HCT116 (cell line): ENCODE results near the gene PYY. TPM values are rescaled to one million over a fixed set of nuclear protein-coding genes. Genes with fewer than 3 reads are reported as not detected.

Experiments
- ATAC-seq: fragments of 200-7000 bp; cut with Tn5 transposase; 2 replicates; pipeline ENCODE4 v1.9.1; 2020; ENCODE audit warnings: mild to moderate bottlenecking, moderate library complexity
- BruUV-seq: library from RNA; stranded (reverse); fragments of 400-500 nt; replicated peaks from 2 replicates; lab custom pipeline; 2021; lab: Mats Ljungman, UMichigan
- CTCF ChIA-PET: fragments of 300-600 bp; sonication (Branson Sonifier 250); formaldehyde crosslinking; loops from one replicate; lab custom pipeline; 2021; ENCODE audit warnings: antibody characterized with exemption; lab: Charles Lee
- POLR2A ChIA-PET: fragments of 300-600, 350-600 bp; sonication (Branson Sonifier 250); formaldehyde crosslinking; loops from one replicate; lab custom pipeline; 2021; ENCODE audit warnings: antibody characterized with exemption; lab: Charles Lee
- RAD21 ChIA-PET, 2 experiments: fragments of 300-600 bp; sonication (Branson Sonifier 250); formaldehyde crosslinking; loops; one replicate each; lab custom pipeline; 2023; ENCODE audit warnings: low total read pairs in 2 of 2; ENCODE audit not compliant: uncharacterized antibody in 2 of 2, unreplicated experiment in 2 of 2, low non-redundant PET in 1 of 2; lab: Charles Lee
- DNase-seq: peaks from one replicate; pipeline ENCODE4 v3.0.0-alpha.2; 2010; ENCODE audit warnings: low read depth, low spot score
- H2AFZ ChIP-seq: fragments of 200-600 bp; shearing (Covaris generic), sonication (generic); 2 replicates; pipeline ENCODE4 v1.6.1; 2017; ENCODE audit warnings: low read depth, mixed run types, mixed read lengths, antibody characterized with exemption, low read length; ENCODE audit not compliant: poor library complexity, severe bottlenecking
- H3K27ac ChIP-seq: 2 replicates; pipeline ENCODE4 v1.5.1; 2012; ENCODE audit warnings: low read depth, low read length
- H3K27me3 ChIP-seq: fragments of 200-600 bp; sonication (generic); 2 replicates; pipeline ENCODE4 v1.6.1; 2016; ENCODE audit warnings: mixed run types, low read length, mixed read lengths; ENCODE audit not compliant: insufficient read depth
- H3K36me3 ChIP-seq, 2 experiments: fragments of 200-500 bp in 1 of 2; fragments of 200-600 bp in 1 of 2; sonication (Bioruptor generic) in 1 of 2; sonication (generic) in 1 of 2; 2 replicates each; pipeline versions ENCODE4 v1.5.1 to v1.6.1; 2014 to 2016; ENCODE audit warnings: low read length in 2 of 2, inconsistent platforms in 1 of 2, mixed read lengths in 1 of 2, mixed run types in 1 of 2; ENCODE audit not compliant: insufficient read depth in 2 of 2, control insufficient read depth in 1 of 2
- H3K4me1 ChIP-seq, 2 experiments: fragments of 200-600 bp in 1 of 2; sonication (generic) in 1 of 2; 2 replicates each; pipeline versions ENCODE4 v1.5.1 to v1.6.1; 2012 to 2017; ENCODE audit warnings: low read length in 2 of 2, inconsistent platforms in 1 of 2, mild to moderate bottlenecking in 1 of 2, mixed read lengths in 1 of 2, mixed run types in 1 of 2, moderate library complexity in 1 of 2; ENCODE audit not compliant: insufficient read depth in 2 of 2, control insufficient read depth in 1 of 2
- H3K4me2 ChIP-seq: fragments of 200-600 bp; sonication (generic); 2 replicates; pipeline ENCODE4 v1.6.1; 2017; ENCODE audit warnings: mixed run types, low read length, mixed read lengths
- H3K4me3 ChIP-seq, 2 experiments: fragments of 200-600 bp in 1 of 2; sonication (generic) in 1 of 2; replicated peaks in 1 of 2; 2 replicates each; pipeline ENCODE4 v1.5.1; 2011 to 2016; ENCODE audit warnings: low read length in 2 of 2, control low read depth in 1 of 2, low read depth in 1 of 2, mild to moderate bottlenecking in 1 of 2, mixed read lengths in 1 of 2, mixed run types in 1 of 2
- H3K79me2 ChIP-seq: fragments of 200-600 bp; sonication (generic); 2 replicates; pipeline ENCODE4 v1.6.1; 2017; ENCODE audit warnings: mild to moderate bottlenecking, mixed run types, low read length, moderate library complexity, mixed read lengths; ENCODE audit not compliant: insufficient read depth
- H3K9ac ChIP-seq: fragments of 200-600 bp; sonication (generic); 2 replicates; pipeline ENCODE4 v1.6.1; 2016; ENCODE audit warnings: low read length, mixed read lengths
- H3K9me2 ChIP-seq: fragments of 200-600 bp; sonication (generic), shearing (Covaris generic); 2 replicates; pipeline ENCODE4 v1.6.1; 2017; ENCODE audit warnings: mixed run types, mild to moderate bottlenecking, moderate library complexity; ENCODE audit not compliant: insufficient read depth
- H3K9me3 ChIP-seq, 2 experiments: fragments of 200-500 bp in 1 of 2; fragments of 200-600 bp in 1 of 2; sonication (Bioruptor generic) in 1 of 2; sonication (generic) in 1 of 2; 2 replicates each; pipeline ENCODE4 v1.6.1; 2014 to 2017; ENCODE audit warnings: low read length in 2 of 2, mixed read lengths in 2 of 2, inconsistent platforms in 1 of 2, low read depth in 1 of 2, mild to moderate bottlenecking in 1 of 2, mixed run types in 1 of 2, moderate library complexity in 1 of 2; ENCODE audit not compliant: control insufficient read depth in 1 of 2, insufficient read depth in 1 of 2
- H4K20me1 ChIP-seq: fragments of 200-600 bp; sonication (generic), shearing (Covaris generic); 2 replicates; pipeline ENCODE4 v1.6.1; 2017; ENCODE audit warnings: mixed run types, mild to moderate bottlenecking, moderate library complexity; ENCODE audit not compliant: insufficient read depth
- ATF3 ChIP-seq: IDR thresholded peaks from 2 replicates; pipeline ENCODE4 v1.6.1; 2012
- CBX3 ChIP-seq: IDR thresholded peaks from 2 replicates; pipeline ENCODE4 v1.6.1; 2012; ENCODE audit warnings: low read depth
- CEBPB ChIP-seq: IDR thresholded peaks from 2 replicates; pipeline ENCODE4 v1.6.1; 2012; ENCODE audit warnings: low read depth
- JUND ChIP-seq: IDR thresholded peaks from 2 replicates; pipeline ENCODE4 v1.6.1; 2012
- MAX ChIP-seq: IDR thresholded peaks from 2 replicates; pipeline ENCODE4 v1.6.1; 2012
- POLR2A ChIP-seq: IDR thresholded peaks from 2 replicates; pipeline ENCODE4 v1.7.0; 2011; ENCODE audit warnings: borderline replicate concordance; ENCODE audit not compliant: insufficient read depth, insufficient read length; ENCODE audit errors: extremely low read depth
- RAD21 ChIP-seq: IDR thresholded peaks from 2 replicates; pipeline ENCODE4 v1.6.1; 2012; ENCODE audit warnings: low read depth, mild to moderate bottlenecking
- SIN3A ChIP-seq: IDR thresholded peaks from 2 replicates; pipeline ENCODE4 v1.6.1; 2012; ENCODE audit warnings: low read depth
- YY1 ChIP-seq: IDR thresholded peaks from 2 replicates; pipeline ENCODE4 v1.6.1; 2011; ENCODE audit warnings: low read length, low read depth, moderate library complexity, mild to moderate bottlenecking; ENCODE audit not compliant: insufficient replicate concordance; ENCODE audit errors: extremely low read depth
- intact Hi-C: fragments of 100-400 bp; cut with micrococcal nuclease; formaldehyde crosslinking; loops from 2 replicates; pipeline ENCODE4 v1.10.0; 2022
- total RNA-seq: library from RNA; stranded (reverse); gene quantifications from one replicate; pipeline ENCODE4 v1.2.1, GENCODE V29; 2021; ENCODE audit not compliant: unreplicated experiment

Gene PYY
- total RNA-seq, 1 experiment from 2014 or later = 0.52 TPM

GRCh38 chr17:43905400-43905984, 48.2 kb downstream of the PYY start:
- Histone ChIP-seq H3K9ac (no peak overlapping the region), H3K79me2 (no peaks in the 10 kb centered on the region), H4K20me1 (no peaks in the 10 kb centered on the region), H3K4me3 (no peak overlapping the region), H2AFZ (no peak overlapping the region), H3K9me2 (no peaks in the 10 kb centered on the region), H3K36me3 (no peaks in the 10 kb centered on the region), H3K27me3 (no peaks in the 10 kb centered on the region), H3K4me2 (peak overlapping the region; percentile 99), H3K9me3 (no peaks in the 10 kb centered on the region), H3K27ac (no peak overlapping the region), H3K4me1 (peaks cover 26 to 49% of the 10 kb centered on the region in 2 experiments)
- DNase-seq = no peak
- intact Hi-C loops = loop anchor here (10.0 kb wide), 1 partner anchor 459 kb away; the partner anchor contains the start of gene FAM171A2
- no peak for TF ChIP-seq CEBPB
- no peak for TF ChIP-seq JUND
- TF ChIP-seq SIN3A = no peak
- no peak for TF ChIP-seq POLR2A
- no peak for TF ChIP-seq MAX
- TF ChIP-seq YY1 = no peak
- no peak for TF ChIP-seq ATF3
- TF ChIP-seq RAD21 = no peak
- no peak for TF ChIP-seq CBX3
- ChIA-PET POLR2A (no interaction called here), RAD21 (no interaction called here), CTCF (no interaction called here)
- ATAC-seq = no peak
- BruUV-seq = no TSS peak

Other genes with a start within 250 kb of the PYY start
- not detected for gene SOST, start 195.1 kb downstream of the PYY start, total RNA-seq
- gene DUSP3, start 175.0 kb downstream of the PYY start, total RNA-seq = 29.6 TPM
- 0.15 TPM for gene CFAP97D1, start 173.5 kb downstream of the PYY start, total RNA-seq
- gene MPP3, start 120.8 kb downstream of the PYY start, total RNA-seq = 19.5 TPM
- not detected for gene CD300LG, start 106.8 kb downstream of the PYY start, total RNA-seq
- 16.4 TPM for gene MPP2, start 46.4 kb downstream of the PYY start, total RNA-seq
- gene PPY, start 11.5 kb downstream of the PYY start, total RNA-seq = not detected
- 10.0 TPM for gene NAGS, start 50.7 kb upstream of the PYY start, total RNA-seq
- gene TMEM101, start 61.0 kb upstream of the PYY start, total RNA-seq = 43.8 TPM
- 99.6 TPM for gene LSM12, start 112.7 kb upstream of the PYY start, total RNA-seq
- gene G6PC3, start 116.8 kb upstream of the PYY start, total RNA-seq = 50.6 TPM
- gene HDAC5, start 169.7 kb upstream of the PYY start, total RNA-seq = 32.9 TPM
- 14.3 TPM for gene HROB, start 188.0 kb upstream of the PYY start, total RNA-seq
- gene ASB16, start 216.8 kb upstream of the PYY start, total RNA-seq = 0.37 TPM
- 25.1 TPM for gene TMUB2, start 233.0 kb upstream of the PYY start, total RNA-seq
- 86.7 TPM for gene ATXN7L3, start 245.9 kb upstream of the PYY start, total RNA-seq